Activated naive CD4-positive, alpha-beta T cell treated with anti-CD3 and anti-CD28 coated beads, Interleukin-2, amount 50 U/mL, for 24 hours (primary cell): ENCODE data around the gene SBF1.

ENCODE experiments used
- H3K27ac Mint-ChIP-seq: one replicate; pipeline ENCODE4 v1.8.0; 2021; ENCODE audit warnings: mild to moderate bottlenecking, mixed read lengths
- H3K27me3 Mint-ChIP-seq: one replicate; pipeline ENCODE4 v1.8.0; 2021; ENCODE audit warnings: mixed read lengths
- H3K36me3 Mint-ChIP-seq: one replicate; pipeline ENCODE4 v1.8.0; 2021; ENCODE audit warnings: mixed read lengths
- H3K4me1 Mint-ChIP-seq: one replicate; pipeline ENCODE4 v1.8.0; 2021; ENCODE audit warnings: mixed read lengths
- H3K4me3 Mint-ChIP-seq: one replicate; pipeline ENCODE4 v1.8.0; 2021; ENCODE audit warnings: mild to moderate bottlenecking, mixed read lengths
- H3K9me3 Mint-ChIP-seq: one replicate; pipeline ENCODE4 v1.8.0; 2021; ENCODE audit warnings: mixed read lengths

The SBF1 gene

GRCh38 chr22:50490531-50491308 is 15.9 kb upstream of the SBF1 start:
- H3K4me3 Mint-ChIP-seq, result peak overlapping the region; percentile 38
- no peaks in the 10 kb centered on the region for H3K27me3 Mint-ChIP-seq
- H3K4me1 Mint-ChIP-seq, result peaks cover 7% of the 10 kb centered on the region
- no peaks in the 10 kb centered on the region for H3K9me3 Mint-ChIP-seq
- no peak overlapping the region for H3K27ac Mint-ChIP-seq
- H3K36me3 Mint-ChIP-seq, result no peaks in the 10 kb centered on the region

GRCh38 chr22:50489363-50490243 is 14.8 kb upstream of the SBF1 start:
- peaks cover 7% of the 10 kb centered on the region for H3K4me1 Mint-ChIP-seq
- H3K27ac Mint-ChIP-seq, result no peak overlapping the region
- no peaks in the 10 kb centered on the region for H3K27me3 Mint-ChIP-seq
- H3K9me3 Mint-ChIP-seq, result no peaks in the 10 kb centered on the region
- no peak overlapping the region for H3K4me3 Mint-ChIP-seq
- no peaks in the 10 kb centered on the region for H3K36me3 Mint-ChIP-seq

GRCh38 chr22:50488886-50489285 is 14.1 kb upstream of the SBF1 start:
- no peak overlapping the region for H3K27ac Mint-ChIP-seq
- no peaks in the 10 kb centered on the region for H3K27me3 Mint-ChIP-seq
- no peaks in the 10 kb centered on the region for H3K9me3 Mint-ChIP-seq
- no peak overlapping the region for H3K4me3 Mint-ChIP-seq
- peaks cover 7% of the 10 kb centered on the region for H3K4me1 Mint-ChIP-seq
- no peaks in the 10 kb centered on the region for H3K36me3 Mint-ChIP-seq

GRCh38 chr22:50488006-50488677 is 13.3 kb upstream of the SBF1 start:
- Mint-ChIP-seq H3K27me3 (no peaks in the 10 kb centered on the region), H3K36me3 (no peaks in the 10 kb centered on the region), H3K4me3 (no peak overlapping the region), H3K9me3 (no peaks in the 10 kb centered on the region), H3K4me1 (peaks cover 7% of the 10 kb centered on the region), H3K27ac (no peak overlapping the region)

- Mint-ChIP-seq H3K4me1 (peaks cover 7% of the 10 kb centered on the region), H3K27me3 (no peaks in the 10 kb centered on the region), H3K4me3 (no peak overlapping the region), H3K9me3 (no peaks in the 10 kb centered on the region), H3K27ac (no peak overlapping the region), H3K36me3 (no peaks in the 10 kb centered on the region)
These were observed 12.6 kb upstream of the SBF1 start for GRCh38 chr22:50487290-50488005.

GRCh38 chr22:50486561-50487289 is 11.9 kb upstream of the SBF1 start, which contains the start of gene MIOX:
MIOX (plus strand) TSS chr22:50486859; CDS start chr22:50486898, 39 bp downstream.
- H3K9me3 Mint-ChIP-seq, result no peaks in the 10 kb centered on the region
- no peaks in the 10 kb centered on the region for H3K36me3 Mint-ChIP-seq
- no peak within 1 kb of the TSS for H3K27ac Mint-ChIP-seq
- no peaks in the 10 kb centered on the region for H3K27me3 Mint-ChIP-seq
- H3K4me1 Mint-ChIP-seq, result peaks cover 7% of the 10 kb centered on the region
- no peak within 1 kb of the TSS for H3K4me3 Mint-ChIP-seq

GRCh38 chr22:50485221-50486131 is 10.6 kb upstream of the SBF1 start:
- H3K9me3 Mint-ChIP-seq, result no peaks in the 10 kb centered on the region
- H3K27me3 Mint-ChIP-seq, result no peaks in the 10 kb centered on the region
- H3K4me1 Mint-ChIP-seq, result no peaks in the 10 kb centered on the region
- no peak overlapping the region for H3K4me3 Mint-ChIP-seq
- no peak overlapping the region for H3K27ac Mint-ChIP-seq
- no peaks in the 10 kb centered on the region for H3K36me3 Mint-ChIP-seq

- H3K36me3 Mint-ChIP-seq, result no peaks in the 10 kb centered on the region
- peak overlapping the region; percentile 59 for H3K27ac Mint-ChIP-seq
- H3K9me3 Mint-ChIP-seq, result no peaks in the 10 kb centered on the region
- H3K27me3 Mint-ChIP-seq, result no peaks in the 10 kb centered on the region
- no peak overlapping the region for H3K4me3 Mint-ChIP-seq
- peaks cover 3% of the 10 kb centered on the region for H3K4me1 Mint-ChIP-seq
These were observed 9.4 kb upstream of the SBF1 start for GRCh38 chr22:50483977-50484853.

- Mint-ChIP-seq H3K27me3 (no peaks in the 10 kb centered on the region), H3K36me3 (no peaks in the 10 kb centered on the region), H3K9me3 (no peaks in the 10 kb centered on the region), H3K4me1 (peaks cover 3% of the 10 kb centered on the region), H3K4me3 (no peak overlapping the region), H3K27ac (no peak overlapping the region)
These were observed 8.7 kb upstream of the SBF1 start for GRCh38 chr22:50483556-50483955.

GRCh38 chr22:50483106-50483505 is 8.3 kb upstream of the SBF1 start:
- H3K27ac Mint-ChIP-seq, result no peak overlapping the region
- peak overlapping the region; percentile 26 for H3K4me3 Mint-ChIP-seq
- no peaks in the 10 kb centered on the region for H3K9me3 Mint-ChIP-seq

GRCh38 chr22:50482107-50483074 is 7.6 kb upstream of the SBF1 start:
- Mint-ChIP-seq H3K4me1 (peaks cover 3% of the 10 kb centered on the region), H3K27ac (no peak overlapping the region), H3K4me3 (peak overlapping the region; percentile 83), H3K9me3 (no peaks in the 10 kb centered on the region), H3K36me3 (no peaks in the 10 kb centered on the region), H3K27me3 (no peaks in the 10 kb centered on the region)

More at GRCh38 chr22:50483106-50483505, 8.3 kb upstream of the SBF1 start:
- H3K27me3 Mint-ChIP-seq, result no peaks in the 10 kb centered on the region
- H3K4me1 Mint-ChIP-seq, result peaks cover 3% of the 10 kb centered on the region
- H3K36me3 Mint-ChIP-seq, result no peaks in the 10 kb centered on the region

- H3K4me1 Mint-ChIP-seq, result peaks cover 3% of the 10 kb centered on the region
- H3K27me3 Mint-ChIP-seq, result no peaks in the 10 kb centered on the region
- H3K36me3 Mint-ChIP-seq, result no peaks in the 10 kb centered on the region
- H3K27ac Mint-ChIP-seq, result no peak within 1 kb of the TSS
- H3K9me3 Mint-ChIP-seq, result no peaks in the 10 kb centered on the region
- peak within 1 kb of the TSS; percentile 83 for H3K4me3 Mint-ChIP-seq
These were observed 6.7 kb upstream of the SBF1 start, which contains the start of gene ADM2 for GRCh38 chr22:50481440-50482106. ADM2 (plus strand) TSS chr22:50481543; CDS start chr22:50481848, 305 bp downstream.
